ENCODE data around the gene COL23A1.

Gene COL23A1

DNA sequence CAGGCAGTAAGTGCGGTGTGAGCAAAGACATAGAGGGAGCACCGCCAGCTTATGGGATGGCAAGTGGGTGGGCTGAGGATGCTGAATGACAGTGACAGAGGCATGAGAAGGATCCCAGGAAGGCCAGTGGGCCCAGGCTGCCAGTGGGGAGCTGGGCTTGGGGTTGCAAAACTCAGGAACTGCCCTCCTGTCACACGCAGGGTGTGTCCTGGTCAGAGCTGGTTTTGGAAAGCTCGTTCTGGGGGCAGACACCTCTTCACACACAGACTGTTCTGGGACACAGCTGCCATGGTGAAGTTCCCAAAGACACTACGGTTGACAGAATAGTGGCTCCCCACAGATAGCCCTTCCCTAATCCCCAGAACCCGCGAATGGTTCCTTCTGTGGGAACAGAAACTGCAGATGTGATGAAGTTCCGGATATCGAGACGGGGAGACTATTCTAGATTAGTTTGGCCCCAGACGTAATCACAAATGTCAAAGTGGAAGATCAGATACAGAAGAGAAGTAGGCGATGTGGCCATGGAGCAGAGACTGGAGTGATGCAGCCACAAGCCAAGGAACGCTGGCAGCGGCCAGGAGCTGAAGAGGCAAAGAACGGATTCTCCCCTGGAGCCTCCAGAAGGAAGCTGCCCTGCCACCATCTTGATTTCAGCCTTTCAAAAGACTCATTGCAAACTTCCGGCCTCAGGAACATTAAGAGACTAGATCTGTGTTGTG, 159.0 kb downstream of the COL23A1 start:
- peaks cover 0 to 16% of the 10 kb centered on the region in 2 donors for H3K27me3 ChIP-seq
- TF ChIP-seq, protein P1, sequence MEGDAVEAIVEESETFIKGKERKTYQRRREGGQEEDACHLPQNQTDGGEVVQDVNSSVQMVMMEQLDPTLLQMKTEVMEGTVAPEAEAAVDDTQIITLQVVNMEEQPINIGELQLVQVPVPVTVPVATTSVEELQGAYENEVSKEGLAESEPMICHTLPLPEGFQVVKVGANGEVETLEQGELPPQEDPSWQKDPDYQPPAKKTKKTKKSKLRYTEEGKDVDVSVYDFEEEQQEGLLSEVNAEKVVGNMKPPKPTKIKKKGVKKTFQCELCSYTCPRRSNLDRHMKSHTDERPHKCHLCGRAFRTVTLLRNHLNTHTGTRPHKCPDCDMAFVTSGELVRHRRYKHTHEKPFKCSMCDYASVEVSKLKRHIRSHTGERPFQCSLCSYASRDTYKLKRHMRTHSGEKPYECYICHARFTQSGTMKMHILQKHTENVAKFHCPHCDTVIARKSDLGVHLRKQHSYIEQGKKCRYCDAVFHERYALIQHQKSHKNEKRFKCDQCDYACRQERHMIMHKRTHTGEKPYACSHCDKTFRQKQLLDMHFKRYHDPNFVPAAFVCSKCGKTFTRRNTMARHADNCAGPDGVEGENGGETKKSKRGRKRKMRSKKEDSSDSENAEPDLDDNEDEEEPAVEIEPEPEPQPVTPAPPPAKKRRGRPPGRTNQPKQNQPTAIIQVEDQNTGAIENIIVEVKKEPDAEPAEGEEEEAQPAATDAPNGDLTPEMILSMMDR (IDR thresholded peaks at IDR 0.05): no peak
- no peak for DNase-seq
- H3K4me1 ChIP-seq: no peaks in the 10 kb centered on the region
- no peak overlapping the region for H3K4me3 ChIP-seq
- no peaks in the 10 kb centered on the region for H3K9me3 ChIP-seq
- H3K27ac ChIP-seq: no peak overlapping the region
- no peaks in the 10 kb centered on the region for H3K36me3 ChIP-seq
- intact Hi-C loops (cut with DNase I; ENCODE audit: low total_unique reads): no loop called here

DNA sequence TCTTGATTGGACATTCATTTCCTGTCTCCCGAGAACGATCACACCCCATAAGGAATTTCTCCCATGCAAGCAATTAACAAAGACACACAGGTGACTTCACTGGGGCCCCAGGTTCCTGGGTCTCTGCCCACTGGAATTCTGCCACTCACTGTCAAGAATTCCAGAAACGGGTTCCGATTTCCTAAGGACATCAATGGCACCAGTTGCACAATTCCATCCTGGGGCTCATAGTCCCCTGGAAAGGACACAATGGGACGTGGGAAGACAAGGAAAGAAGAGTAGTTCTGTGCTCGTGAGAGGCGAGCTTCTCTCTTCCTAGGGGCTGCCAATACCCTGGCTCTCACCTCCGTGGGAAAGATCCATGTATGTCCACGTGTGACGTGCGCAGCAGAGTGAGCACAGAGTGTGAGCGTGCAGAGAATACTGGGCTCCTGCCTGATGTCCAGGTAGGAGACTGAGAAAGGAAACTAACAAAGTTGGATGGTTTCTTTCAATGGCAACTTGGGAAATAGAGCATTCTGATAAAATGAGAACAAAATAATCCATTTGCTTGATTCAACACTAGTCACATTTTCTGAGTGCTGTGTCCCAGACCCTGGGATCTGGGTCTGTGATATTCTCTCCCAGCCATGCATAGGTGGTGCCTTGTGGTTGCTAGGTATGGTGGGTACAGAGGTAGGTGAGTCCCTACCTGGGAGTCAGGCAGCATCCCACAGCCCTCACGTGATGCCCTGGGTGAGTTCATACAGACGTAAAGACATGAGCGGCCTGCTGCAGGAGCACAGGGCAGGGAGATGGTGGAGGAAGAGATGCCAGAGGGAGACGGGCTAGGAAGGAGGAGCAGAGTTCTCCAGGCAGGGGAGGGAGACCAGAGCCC, 159.8 kb downstream of the COL23A1 start:
- Histone ChIP-seq H3K9me3 (no peaks in the 10 kb centered on the region), H3K36me3 (no peaks in the 10 kb centered on the region), H3K4me1 (no peaks in the 10 kb centered on the region), H3K27ac (no peak overlapping the region), H3K4me3 (no peak overlapping the region), H3K27me3 (peaks cover 0 to 12% of the 10 kb centered on the region in 2 donors)
- intact Hi-C loops (cut with DNase I; ENCODE audit: low total_unique reads): no loop called here
- no peak for DNase-seq
- TF ChIP-seq, protein P1 (IDR thresholded peaks at IDR 0.05): no peak

GRCh38 chr5:178429491-178430185, 160.6 kb downstream of the COL23A1 start:
- H3K36me3 ChIP-seq: no peaks in the 10 kb centered on the region
- no peak overlapping the region for H3K4me3 ChIP-seq
- TF ChIP-seq, protein P1 (IDR thresholded peaks at IDR 0.05): no peak
- H3K9me3 ChIP-seq: no peaks in the 10 kb centered on the region
- DNase-seq: no peak
- intact Hi-C loops (cut with DNase I; ENCODE audit: low total_unique reads): no loop called here
- no peaks in the 10 kb centered on the region for H3K4me1 ChIP-seq
- H3K27ac ChIP-seq: no peak overlapping the region
- H3K27me3 ChIP-seq: peaks cover 0 to 6% of the 10 kb centered on the region in 2 donors

- intact Hi-C loops (cut with DNase I; ENCODE audit: low total_unique reads): no loop called here
- DNase-seq: no peak
- Histone ChIP-seq H3K4me1 (no peaks in the 10 kb centered on the region), H3K27ac (no peak overlapping the region), H3K9me3 (no peaks in the 10 kb centered on the region), H3K27me3 (peaks cover 0 to under 1% of the 10 kb centered on the region in 2 donors), H3K4me3 (no peak overlapping the region), H3K36me3 (no peaks in the 10 kb centered on the region)
- TF ChIP-seq, protein P1 (IDR thresholded peaks at IDR 0.05): no peak
These were observed 161.1 kb downstream of the COL23A1 start for GRCh38 chr5:178429156-178429468.

GRCh38 chr5:178428341-178429155, 161.6 kb downstream of the COL23A1 start:
- Histone ChIP-seq H3K4me3 (no peak overlapping the region), H3K9me3 (no peaks in the 10 kb centered on the region), H3K4me1 (no peaks in the 10 kb centered on the region), H3K27me3 (peaks cover 0 to 3% of the 10 kb centered on the region in 2 donors), H3K27ac (no peak overlapping the region), H3K36me3 (no peaks in the 10 kb centered on the region)
- DNase-seq: no peak
- intact Hi-C loops (cut with DNase I; ENCODE audit: low total_unique reads): no loop called here
- TF ChIP-seq, protein P1 (IDR thresholded peaks at IDR 0.05): no peak

Measured in tibial artery (tissue), 4 donors.